WI38 (cell line): ENCODE results near the gene SMO.
"Not testable (repeated sequence)": the region's sequence is repeated elsewhere in the genome, so short reads cannot be mapped to it uniquely, and the experiment has no call there.

ENCODE experiments used
- H3K4me3 ChIP-seq: 2 replicates; pipeline ENCODE4 v1.5.1; 2011; ENCODE audit warnings: low read depth, mild to moderate bottlenecking, control low read depth, low read length
- TF ChIP-seq, protein P1 (sequence below): IDR thresholded peaks from 2 replicates; pipeline ENCODE4 v1.5.1; 2012; ENCODE audit warnings: low read depth, mild to moderate bottlenecking, control low read depth, low read length

The SMO gene

DNA sequence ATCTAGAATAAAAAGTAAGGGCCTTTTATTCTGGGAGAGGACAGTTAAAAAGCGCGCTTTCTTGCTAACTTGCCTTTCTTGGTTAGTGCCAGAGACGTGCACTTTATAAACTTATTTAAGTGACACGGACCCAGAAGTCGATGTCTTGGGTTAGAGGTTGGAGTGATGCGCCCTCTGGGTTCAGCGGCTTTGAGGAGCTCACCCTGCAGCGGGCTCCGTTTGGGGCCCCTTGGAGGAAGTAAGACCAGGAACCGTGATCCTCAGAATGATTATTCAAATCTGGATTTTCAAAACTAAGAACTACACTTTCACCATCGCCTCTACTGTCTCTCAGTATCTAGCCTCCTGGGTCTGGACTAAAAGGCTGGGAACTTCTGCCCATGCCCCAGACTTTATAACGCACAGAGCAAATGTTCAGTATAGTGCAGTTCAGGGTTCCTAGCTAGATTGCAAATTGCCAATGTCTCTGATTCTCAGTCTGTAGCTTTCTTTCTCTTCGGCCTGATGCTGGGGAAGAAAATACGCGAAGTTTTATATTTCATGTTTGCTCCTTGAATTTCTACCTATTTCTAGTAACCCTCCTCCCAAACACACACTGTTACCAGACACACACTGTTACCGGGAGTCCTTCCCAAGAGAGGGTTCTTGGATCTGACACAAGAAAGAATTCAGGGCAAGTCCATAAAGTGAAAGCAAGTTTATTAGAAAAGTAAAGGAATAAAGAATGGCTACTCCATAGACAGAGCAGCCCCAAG, 18.6 kb upstream of the SMO start:
- no peak overlapping the region for H3K4me3 ChIP-seq
- TF ChIP-seq, protein P1, sequence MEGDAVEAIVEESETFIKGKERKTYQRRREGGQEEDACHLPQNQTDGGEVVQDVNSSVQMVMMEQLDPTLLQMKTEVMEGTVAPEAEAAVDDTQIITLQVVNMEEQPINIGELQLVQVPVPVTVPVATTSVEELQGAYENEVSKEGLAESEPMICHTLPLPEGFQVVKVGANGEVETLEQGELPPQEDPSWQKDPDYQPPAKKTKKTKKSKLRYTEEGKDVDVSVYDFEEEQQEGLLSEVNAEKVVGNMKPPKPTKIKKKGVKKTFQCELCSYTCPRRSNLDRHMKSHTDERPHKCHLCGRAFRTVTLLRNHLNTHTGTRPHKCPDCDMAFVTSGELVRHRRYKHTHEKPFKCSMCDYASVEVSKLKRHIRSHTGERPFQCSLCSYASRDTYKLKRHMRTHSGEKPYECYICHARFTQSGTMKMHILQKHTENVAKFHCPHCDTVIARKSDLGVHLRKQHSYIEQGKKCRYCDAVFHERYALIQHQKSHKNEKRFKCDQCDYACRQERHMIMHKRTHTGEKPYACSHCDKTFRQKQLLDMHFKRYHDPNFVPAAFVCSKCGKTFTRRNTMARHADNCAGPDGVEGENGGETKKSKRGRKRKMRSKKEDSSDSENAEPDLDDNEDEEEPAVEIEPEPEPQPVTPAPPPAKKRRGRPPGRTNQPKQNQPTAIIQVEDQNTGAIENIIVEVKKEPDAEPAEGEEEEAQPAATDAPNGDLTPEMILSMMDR, result no peak

- TF ChIP-seq, protein P1, result no peak
- H3K4me3 ChIP-seq, result no peak overlapping the region
Observed at GRCh38 chr7:129170441-129171021, 17.9 kb upstream of the SMO start.

- H3K4me3 ChIP-seq, result not testable (repeated sequence)
Observed at GRCh38 chr7:129173861-129174260, 14.6 kb upstream of the SMO start.

DNA sequence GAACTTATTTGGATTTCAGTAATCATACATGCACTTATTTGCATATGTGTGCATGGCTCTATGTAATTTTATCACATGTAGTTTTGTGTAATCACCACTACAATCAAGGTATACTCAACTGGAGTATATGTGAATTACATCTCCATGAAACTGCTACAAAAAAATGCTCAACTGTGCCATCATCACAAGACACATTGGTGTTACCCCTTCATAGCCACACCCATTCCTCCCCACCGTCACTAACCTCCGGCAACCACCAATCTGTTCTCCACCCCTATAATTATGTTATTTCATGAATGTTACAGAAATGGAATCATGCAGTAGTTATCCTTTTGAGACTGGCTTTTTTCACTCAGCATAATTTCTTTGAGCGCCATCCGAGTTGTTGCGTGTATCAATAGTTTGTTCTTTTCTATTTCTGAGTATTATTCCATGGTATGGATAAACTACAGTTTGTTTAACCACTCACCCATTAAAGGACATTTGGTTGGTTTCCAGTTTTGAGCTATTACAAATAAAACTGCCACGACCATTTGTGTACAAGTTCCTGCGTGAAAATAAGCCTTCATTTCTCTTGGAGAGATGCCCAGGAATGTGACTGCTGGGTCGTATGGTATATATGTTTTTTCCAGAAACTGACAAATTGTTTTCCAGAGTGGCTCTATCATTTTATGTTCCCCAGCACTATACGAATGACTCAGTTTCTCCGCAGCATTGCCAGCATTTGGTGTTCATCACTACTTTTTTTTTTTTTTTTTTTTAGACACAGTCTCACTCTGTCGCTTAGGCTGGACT, 11.3 kb upstream of the SMO start:
- H3K4me3 ChIP-seq, result no peak overlapping the region
- TF ChIP-seq, protein P1, result no peak

- TF ChIP-seq, protein P1, result no peak
- no peak overlapping the region for H3K4me3 ChIP-seq
Observed at GRCh38 chr7:129184981-129185670, 3.3 kb upstream of the SMO start.

GRCh38 chr7:129186749-129187260, 1.6 kb upstream of the SMO start:
- TF ChIP-seq, protein P1, result no peak
- H3K4me3 ChIP-seq, result no peak overlapping the region

GRCh38 chr7:129187681-129188371, 607 bp upstream of the SMO start:
- peak overlapping the region; percentile 51 for H3K4me3 ChIP-seq

More at GRCh38 chr7:129187681-129188371, 607 bp upstream of the SMO start:
- TF ChIP-seq, protein P1, result no peak
